NOMO-1 (cell line): Measurements from ENCODE around the gene CNTN2.

Source experiments
- DNase-seq, 2 experiments: peaks; one replicate each; lab custom pipeline; 2025; ENCODE audit not compliant: unreplicated experiment in 2 of 2; lab: John Stamatoyannopoulos, UW

CNTN2 gene

GRCh38 chr1:205017766-205018165 is 25.2 kb upstream of the CNTN2 start:
- no peak for DNase-seq

- no peak for DNase-seq
Observed at GRCh38 chr1:205018381-205018780, 24.6 kb upstream of the CNTN2 start.

GRCh38 chr1:205020466-205020865 is 22.5 kb upstream of the CNTN2 start:
- no peak for DNase-seq

- DNase-seq = no peak
Observed at GRCh38 chr1:205024679-205025078, 18.3 kb upstream of the CNTN2 start.

GRCh38 chr1:205025239-205025638 is 17.8 kb upstream of the CNTN2 start:
- DNase-seq = no peak

DNA sequence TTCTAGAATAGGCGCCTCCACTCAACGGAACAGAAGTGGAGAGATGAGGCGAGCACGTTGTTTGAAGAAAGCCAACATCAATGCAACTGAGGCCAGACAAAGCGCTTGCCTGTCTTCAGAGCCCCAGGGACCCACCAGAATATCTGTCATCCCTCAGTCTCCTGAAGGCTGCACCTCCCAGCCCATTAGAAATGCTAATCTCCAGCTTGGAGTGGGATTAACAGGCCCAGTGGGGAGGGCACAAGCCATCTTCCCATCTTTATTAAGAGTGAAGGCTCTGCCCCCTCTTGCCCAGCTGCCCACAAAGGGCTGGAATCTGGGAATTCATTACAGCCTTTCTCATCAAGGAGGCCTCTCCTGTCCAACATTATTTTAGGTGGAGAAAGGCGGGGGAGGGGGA is 16.8 kb upstream of the CNTN2 start:
- no peak for DNase-seq

GRCh38 chr1:205028390-205028789 is 14.6 kb upstream of the CNTN2 start:
- DNase-seq = no peak

GRCh38 chr1:205028924-205029323 is 14.1 kb upstream of the CNTN2 start:
- no peak for DNase-seq

- no peak for DNase-seq
Observed at GRCh38 chr1:205030241-205030640, 12.8 kb upstream of the CNTN2 start.

GRCh38 chr1:205030896-205031295 is 12.1 kb upstream of the CNTN2 start:
- no peak for DNase-seq

GRCh38 chr1:205032508-205032907 is 10.5 kb upstream of the CNTN2 start:
- no peak for DNase-seq

GRCh38 chr1:205037539-205037938 is 5.5 kb upstream of the CNTN2 start:
- no peak for DNase-seq

DNA sequence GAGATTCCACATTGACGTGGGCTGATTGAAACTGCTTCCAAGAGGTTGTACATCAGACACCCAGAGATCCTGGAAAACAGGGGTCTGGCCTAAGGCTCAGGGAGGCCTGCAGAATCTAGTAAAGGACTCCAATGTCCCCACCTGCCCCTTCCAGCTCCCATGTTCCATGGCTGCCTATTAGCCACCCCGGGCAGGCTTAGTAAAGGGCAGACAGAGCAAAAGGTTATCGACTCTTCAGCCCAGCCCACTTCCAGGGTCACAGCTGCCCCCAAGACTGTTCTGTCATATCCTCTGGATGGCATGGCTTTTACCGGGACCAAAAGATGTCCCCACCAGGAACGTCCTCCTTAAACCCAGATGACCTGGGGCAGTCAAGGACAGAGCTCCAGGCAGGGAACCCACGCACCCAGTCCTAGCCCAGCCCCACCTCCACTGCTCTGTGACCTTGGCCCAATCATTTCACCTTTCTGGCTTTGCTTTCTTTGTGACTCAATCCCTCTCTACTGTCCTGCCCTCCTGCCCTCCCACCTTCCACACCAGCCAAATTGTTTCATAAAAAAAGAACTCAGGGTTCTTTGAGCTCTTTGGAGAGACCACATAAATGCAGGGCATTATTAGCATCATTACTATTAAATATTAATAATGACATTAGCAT is 4.8 kb upstream of the CNTN2 start:
- no peak for DNase-seq

DNA sequence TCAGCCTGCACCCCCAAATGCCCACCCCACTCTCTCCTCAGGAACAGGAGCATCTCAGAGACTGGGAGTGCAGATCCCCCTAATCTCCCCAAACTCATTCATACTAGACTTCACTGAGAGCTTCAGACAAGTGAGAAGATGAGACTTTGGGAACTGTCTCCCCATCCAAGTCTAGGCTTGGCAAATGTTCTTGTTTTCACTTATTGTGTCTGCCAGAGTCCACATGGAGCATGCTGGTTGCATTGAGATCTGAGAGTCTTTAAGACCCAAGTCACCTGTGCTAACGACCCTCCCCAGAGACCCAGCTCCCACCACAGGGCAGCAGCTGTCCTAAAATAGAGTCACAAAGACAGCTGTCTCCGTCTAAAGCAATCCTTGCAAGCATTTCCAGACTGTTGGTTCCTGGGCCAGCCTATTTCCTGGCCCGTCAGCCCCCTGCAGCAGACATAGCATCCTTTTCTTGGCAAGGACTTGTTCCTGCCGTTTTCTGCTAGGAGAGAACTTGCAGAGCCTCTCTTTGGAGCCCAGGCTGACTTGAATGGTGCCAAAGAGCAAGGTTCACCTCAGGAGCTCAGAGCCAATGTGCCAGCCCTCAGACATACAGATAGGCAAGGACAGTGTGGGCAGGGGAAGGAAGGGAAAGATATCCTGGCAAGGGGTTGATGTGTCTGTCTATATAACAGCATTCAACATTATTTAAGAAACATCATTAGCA is 1.9 kb upstream of the CNTN2 start:
- no peak for DNase-seq

GRCh38 chr1:205041998-205042910 is 758 bp upstream of the CNTN2 start:
- DNase-seq = no peak

DNA sequence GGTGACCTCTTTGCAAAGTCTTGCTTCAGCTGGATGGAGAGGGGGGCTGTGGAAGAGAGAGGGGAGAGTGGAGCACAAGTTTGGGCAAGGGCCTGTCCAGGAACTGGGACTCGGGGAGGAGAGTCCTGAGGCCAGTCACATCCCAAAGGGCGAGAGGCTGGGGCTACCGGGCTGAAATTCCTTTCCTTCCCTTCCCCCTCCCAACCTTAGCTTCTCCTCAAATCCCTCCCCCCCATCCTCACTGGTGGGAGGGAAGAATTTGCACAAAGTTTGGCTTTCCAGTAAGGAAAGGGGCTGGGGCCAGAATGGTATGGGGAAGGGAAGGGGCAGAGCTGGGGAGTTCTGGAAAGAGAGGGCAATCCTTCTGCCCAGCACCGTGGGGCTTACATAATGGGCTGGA is 854 bp downstream of the CNTN2 start:
- no peak for DNase-seq

- DNase-seq = no peak
Observed at GRCh38 chr1:205044741-205045140, 1.7 kb downstream of the CNTN2 start.

- no peak for DNase-seq
Observed at GRCh38 chr1:205045146-205045545, 2.1 kb downstream of the CNTN2 start.

- DNase-seq = no peak
Observed at GRCh38 chr1:205046870-205047269, 3.9 kb downstream of the CNTN2 start.

GRCh38 chr1:205047764-205048231 is 4.8 kb downstream of the CNTN2 start:
- no peak for DNase-seq

DNA sequence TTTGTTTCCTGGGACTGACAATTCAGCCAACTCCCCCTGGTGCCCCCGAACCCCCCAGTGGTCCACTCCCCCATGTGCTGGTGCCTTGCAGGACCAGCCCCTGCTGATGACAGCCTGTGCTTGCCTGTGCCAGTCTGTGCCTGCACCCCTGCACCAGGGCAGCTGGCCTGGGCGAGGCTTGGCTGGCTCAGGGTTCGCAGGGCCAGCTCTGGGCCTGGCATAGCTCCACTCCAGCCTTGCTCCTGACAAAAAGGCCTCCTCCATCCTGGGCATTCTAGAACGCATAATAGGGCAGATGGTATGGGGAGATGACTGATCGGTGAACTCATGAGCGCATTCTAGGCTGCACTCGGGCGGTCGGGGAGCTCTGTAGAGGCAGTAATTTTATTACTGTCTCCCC is 5.4 kb downstream of the CNTN2 start:
- DNase-seq = no peak
